H1 (cell line): ENCODE measurements around the gene ENSA. TPM values are rescaled to one million over a fixed set of nuclear protein-coding genes. Genes with fewer than 3 reads are reported as not detected.

Experiments used
- CTCF ChIA-PET: fragments of 300-600 bp; sonication (Branson Sonifier 250); formaldehyde crosslinking; loops from one replicate; lab custom pipeline; 2021; ENCODE audit not compliant: partially characterized antibody; lab: Charles Lee
- POLR2A ChIA-PET: fragments of 300-600 bp; sonication (Branson Sonifier 250); formaldehyde crosslinking; loops from one replicate; lab custom pipeline; 2021; ENCODE audit warnings: inconsistent platforms; ENCODE audit not compliant: partially characterized antibody; lab: Charles Lee
- DNase-seq, 2 experiments: peaks; one replicate each; pipeline versions ENCODE4 v3.0.0 to v3.0.0-alpha.2; 2010 to 2022; ENCODE audit warnings: low spot score in 2 of 2, low read depth in 1 of 2, mixed read lengths in 1 of 2
- FAIRE-seq: peaks from 2 replicates; lab custom pipeline; 2011; peaks lifted over from hg19 to GRCh38; lab: Jason Lieb, UNC
- H2AFZ ChIP-seq: 2 replicates; pipeline ENCODE4 v1.8.1; 2012; ENCODE audit warnings: low read length, inconsistent platforms
- H2AK5ac ChIP-seq: 2 replicates; pipeline ENCODE4 v1.6.1; 2013; ENCODE audit warnings: low read depth, low read length
- H2BK120ac ChIP-seq: replicated peaks from 2 replicates; pipeline ENCODE3; 2013; ENCODE audit warnings: low read depth, low read length, inconsistent platforms
- H2BK12ac ChIP-seq: 2 replicates; pipeline ENCODE4 v1.6.1; 2013; ENCODE audit warnings: low read depth, low read length
- H2BK15ac ChIP-seq: 2 replicates; pipeline ENCODE4 v1.6.1; 2013; ENCODE audit warnings: low read length
- H2BK20ac ChIP-seq: 2 replicates; pipeline ENCODE4 v1.6.1; 2013; ENCODE audit warnings: low read length
- H2BK5ac ChIP-seq: 2 replicates; pipeline ENCODE4 v1.6.1; 2013; ENCODE audit warnings: low read depth, low read length
- H3K14ac ChIP-seq: 2 replicates; pipeline ENCODE4 v1.6.1; 2013; ENCODE audit warnings: inconsistent platforms; ENCODE audit not compliant: insufficient read length
- H3K18ac ChIP-seq: 2 replicates; pipeline ENCODE4 v1.6.1; 2013; ENCODE audit warnings: low read length; ENCODE audit errors: extremely low read depth
- H3K23ac ChIP-seq: 2 replicates; pipeline ENCODE4 v1.6.1; 2013; ENCODE audit warnings: inconsistent platforms; ENCODE audit not compliant: insufficient read length
- H3K23me2 ChIP-seq: 2 replicates; pipeline ENCODE4 v1.6.1; 2013; ENCODE audit warnings: low read depth, low read length
- H3K27ac ChIP-seq: 2 replicates; pipeline ENCODE4 v1.6.1; 2011; ENCODE audit warnings: low read depth, low read length, inconsistent platforms
- H3K27me3 ChIP-seq, 4 experiments: replicated peaks in 1 of 4; 1 replicate in 1 of 4; 2 replicates in 3 of 4; pipeline versions ENCODE4 v1.6.1 to v1.8.1; 2011 to 2013; ENCODE audit warnings: low read length in 3 of 4, mild to moderate bottlenecking in 3 of 4, inconsistent platforms in 2 of 4, mixed read lengths in 2 of 4, moderate library complexity in 1 of 4; ENCODE audit not compliant: control insufficient read depth in 3 of 4, insufficient read depth in 3 of 4; ENCODE audit errors: extremely low read depth in 1 of 4
- H3K36me3 ChIP-seq, 4 experiments: 2 replicates each; pipeline versions ENCODE4 v1.6.1 to v1.8.1; 2011 to 2013; ENCODE audit warnings: mild to moderate bottlenecking in 4 of 4, low read length in 3 of 4, moderate library complexity in 2 of 4, control low read depth in 1 of 4, inconsistent platforms in 1 of 4; ENCODE audit not compliant: insufficient read depth in 4 of 4, control insufficient read depth in 2 of 4
- H3K4ac ChIP-seq: replicated peaks from 2 replicates; pipeline ENCODE3; 2013; ENCODE audit warnings: low read length, low read depth, mixed read lengths, inconsistent platforms; ENCODE audit not compliant: insufficient read length
- H3K4me1 ChIP-seq, 4 experiments: replicated peaks in 1 of 4; 1 replicate in 1 of 4; 2 replicates in 3 of 4; pipeline versions ENCODE4 v1.6.1 to v1.8.1; 2011 to 2013; ENCODE audit warnings: low read length in 3 of 4, inconsistent platforms in 2 of 4, mixed read lengths in 1 of 4; ENCODE audit not compliant: insufficient read depth in 4 of 4, control insufficient read depth in 3 of 4
- H3K4me2 ChIP-seq, 2 experiments: 2 replicates each; pipeline versions ENCODE4 v1.6.1 to v1.8.1; 2011 to 2013; ENCODE audit warnings: low read depth in 2 of 2, low read length in 2 of 2, control low read depth in 1 of 2, inconsistent platforms in 1 of 2, mild to moderate bottlenecking in 1 of 2; ENCODE audit not compliant: insufficient read depth in 1 of 2
- H3K4me3 ChIP-seq, 4 experiments: fragments of 200-600, 300-600 bp in 1 of 4; sonication (generic), shearing (Covaris generic), sonication (Bioruptor Twin) in 1 of 4; 2 replicates each; pipeline versions ENCODE4 v1.5.1 to v1.8.1; 2011 to 2016; ENCODE audit warnings: low read length in 4 of 4, low read depth in 3 of 4, control low read depth in 2 of 4, inconsistent platforms in 2 of 4, mild to moderate bottlenecking in 2 of 4, mixed read lengths in 1 of 4, moderate library complexity in 1 of 4; ENCODE audit not compliant: insufficient read depth in 2 of 4; ENCODE audit errors: extremely low read depth in 1 of 4
- H3K56ac ChIP-seq: replicated peaks from 2 replicates; pipeline ENCODE3; 2013; ENCODE audit warnings: low read depth, mild to moderate bottlenecking, mixed read lengths, low read length, inconsistent platforms; ENCODE audit not compliant: insufficient read length
- H3K79me1 ChIP-seq: 2 replicates; pipeline ENCODE4 v1.6.1; 2013; ENCODE audit warnings: low read depth, low read length, control low read depth
- H3K79me2 ChIP-seq, 2 experiments: 2 replicates each; pipeline versions ENCODE4 v1.6.1 to v1.8.1; 2012 to 2013; ENCODE audit warnings: low read length in 2 of 2, mild to moderate bottlenecking in 2 of 2, inconsistent platforms in 1 of 2; ENCODE audit not compliant: insufficient read depth in 2 of 2, control insufficient read depth in 1 of 2
- H3K9ac ChIP-seq, 4 experiments: replicated peaks in 1 of 4; 1 replicate in 1 of 4; 2 replicates in 3 of 4; pipeline versions ENCODE4 v1.6.1 to v1.8.1; 2011 to 2013; ENCODE audit warnings: low read depth in 3 of 4, low read length in 3 of 4, control low read depth in 2 of 4, mild to moderate bottlenecking in 2 of 4, moderate library complexity in 2 of 4, inconsistent platforms in 1 of 4; ENCODE audit errors: extremely low read depth in 1 of 4
- H3K9me3 ChIP-seq, 2 experiments: 2 replicates each; pipeline versions ENCODE4 v1.6.1 to v1.8.1; 2012 to 2013; ENCODE audit warnings: mild to moderate bottlenecking in 2 of 2, moderate library complexity in 2 of 2, control low read depth in 1 of 2, inconsistent platforms in 1 of 2, low read depth in 1 of 2, low read length in 1 of 2, mixed read lengths in 1 of 2; ENCODE audit not compliant: insufficient read depth in 2 of 2
- H4K20me1 ChIP-seq, 2 experiments: replicated peaks in 1 of 2; 2 replicates each; pipeline versions ENCODE3 to v1.8.1; 2011 to 2013; ENCODE audit warnings: inconsistent platforms in 2 of 2, low read length in 2 of 2, mild to moderate bottlenecking in 1 of 2; ENCODE audit not compliant: insufficient read depth in 2 of 2, control insufficient read depth in 1 of 2
- H4K5ac ChIP-seq: 2 replicates; pipeline ENCODE4 v1.6.1; 2013; ENCODE audit warnings: low read length, low read depth, mixed read lengths, inconsistent platforms; ENCODE audit not compliant: insufficient read length
- H4K8ac ChIP-seq: 2 replicates; pipeline ENCODE4 v1.8.0; 2013; ENCODE audit warnings: mild to moderate bottlenecking, moderate library complexity, low read length, inconsistent platforms; ENCODE audit not compliant: insufficient read depth; ENCODE audit errors: extremely low read depth
- H4K91ac ChIP-seq: replicated peaks from 2 replicates; pipeline ENCODE3; 2013; ENCODE audit warnings: low read length, mixed read lengths, inconsistent platforms; ENCODE audit not compliant: insufficient read length
- RAD21 ChIP-seq, 2 experiments: IDR thresholded peaks in 1 of 2; conservative IDR thresholded peaks in 1 of 2; 2 replicates each; pipeline ENCODE4 v1.6.1; 2011; ENCODE audit warnings: low read depth in 2 of 2, low read length in 2 of 2, improper control_type of control experiment in 1 of 2, inconsistent platforms in 1 of 2, mild to moderate bottlenecking in 1 of 2, moderate library complexity in 1 of 2
- RXRA ChIP-seq: IDR thresholded peaks from 2 replicates; pipeline ENCODE4 v1.6.1; 2011; ENCODE audit warnings: low read depth, mild to moderate bottlenecking, low read length, moderate library complexity; ENCODE audit not compliant: insufficient read depth
- WGBS, 2 experiments: shearing (Covaris generic) in 1 of 2; methylation state at CpG; one replicate each; pipeline versions ENCODE4 v1.1.6 to v1.1.7; 2013 to 2015; ENCODE audit warnings: low lambda C conversion rate in 2 of 2, mixed read lengths in 2 of 2, inconsistent platforms in 1 of 2, low coverage in 1 of 2, missing lambda C conversion rate in 1 of 2; ENCODE audit not compliant: insufficient replicate concordance in 2 of 2, insufficient coverage in 1 of 2, insufficient read length in 1 of 2; ENCODE audit errors: extremely low coverage in 1 of 2, missing lambda C conversion rate in 1 of 2; 5-methylcytosine and 5-hydroxymethylcytosine counted together
- polyA plus RNA-seq, 7 experiments: library from polyadenylated mRNA; depleted of rRNA in 3 of 7; stranded (reverse) in 5 of 7; unstranded in 2 of 7; fragments of >200 nt in 5 of 7; fragments of 200-250 nt in 2 of 7; gene quantifications; 1 replicate in 5 of 7; 2 replicates in 1 of 7; 4 replicates in 1 of 7; pipeline versions ENCODE4 v1.2.1 to v1.2.3, GENCODE V29; 2011 to 2013; ENCODE audit warnings: missing spikeins in 2 of 7, mixed read lengths in 2 of 7
- total RNA-seq: library from RNA; stranded (reverse); fragmentation: NEBNext Ultra II Directional; extraction: Animal tissue kit (Norgen Biotek cat#: 25700); gene quantifications from 2 replicates; pipeline ENCODE4 v1.2.1, GENCODE V29; 2021

The ENSA gene
- total and polyA plus RNA-seq, 2 of the 8 experiments (the other 6 are each of a cell fraction or from before 2014, with no cell fraction given) = 48.2 to 229 TPM

GRCh38 chr1:150619576-150620509, 9.6 kb downstream of the ENSA start:
- H3K4me3 ChIP-seq = no peak overlapping the region
- H4K8ac ChIP-seq = no peak overlapping the region
- H3K23me2 ChIP-seq = no peaks in the 10 kb centered on the region
- no peak overlapping the region for H2BK15ac ChIP-seq
- H4K91ac ChIP-seq = no peak overlapping the region
- no peak overlapping the region for H2AK5ac ChIP-seq
- peaks cover 0 to 7% (median 2%) of the 10 kb centered on the region in 4 experiments; a peak in 1 of 7 replicates for H3K4me1 ChIP-seq
- H3K14ac ChIP-seq = no peak overlapping the region
- peaks cover 25 to 67% (median 54%) of the 10 kb centered on the region in 4 experiments for H3K36me3 ChIP-seq
- TF ChIP-seq RAD21 (IDR thresholded peaks at IDR 0.05 in 1 of 2, conservative IDR thresholded peaks at IDR 0.05 in 1 of 2; ENCODE audit: low read depth in 2 of 2, low read length in 2 of 2) (peak in 1 of 2 experiments; percentile 18; a peak in 2 of 4 replicates), RXRA (no peak)
- FAIRE-seq = no peak
- H3K79me1 ChIP-seq = no peaks in the 10 kb centered on the region; the same call in 1 of the 2 replicates
- H3K18ac ChIP-seq = no peak overlapping the region
- no peak overlapping the region for H2BK12ac ChIP-seq
- no peak overlapping the region for H2BK20ac ChIP-seq
- H3K4me2 ChIP-seq = no peak overlapping the region
- H3K23ac ChIP-seq = no peak overlapping the region
- H3K56ac ChIP-seq = no peak overlapping the region
- H3K9me3 ChIP-seq = no peaks in the 10 kb centered on the region
- no peak overlapping the region for H3K9ac ChIP-seq
- no peak for DNase-seq
- no peaks in the 10 kb centered on the region for H3K27me3 ChIP-seq
- 89% methylated on average over 4 of the region's 4 CpGs; no CpG with 5 or more reads in 1 of the 2 experiments for WGBS, 2 experiments
- H3K4ac ChIP-seq = no peak overlapping the region
- ChIA-PET POLR2A (interaction anchor here (1.4 to 43.5 kb wide), 8 partner anchors 10 to 178 kb away, joined by 3 to 1380 read pairs (median 6); partner anchors contain the start of genes ADAMTSL4, ENSA and MCL1), CTCF (interaction anchor here (0.7 to 17.6 kb wide), 15 partner anchors 12 to 342 kb away, joined by 3 to 210 read pairs (median 3); partner anchors contain the start of gene CTSK)
- no peak overlapping the region for H4K5ac ChIP-seq
- no peak overlapping the region for H2BK120ac ChIP-seq
- 0 out of 4 replicates have a peak, but pooled peaks cover 0 to 3% of the 10 kb centered on the region in 2 experiments for H3K79me2 ChIP-seq
- no peak overlapping the region for H3K27ac ChIP-seq
- no peak overlapping the region for H2BK5ac ChIP-seq
- H2AFZ ChIP-seq = no peak overlapping the region
- H4K20me1 ChIP-seq = no peaks in the 10 kb centered on the region
